ENCODE results near the gene TMEM182. TPM values are rescaled to one million over a fixed set of nuclear protein-coding genes. Genes with fewer than 3 reads are reported as not detected.

The TMEM182 gene
- total RNA-seq, 1 experiment from 2014 or later: 6.5 TPM

DNA sequence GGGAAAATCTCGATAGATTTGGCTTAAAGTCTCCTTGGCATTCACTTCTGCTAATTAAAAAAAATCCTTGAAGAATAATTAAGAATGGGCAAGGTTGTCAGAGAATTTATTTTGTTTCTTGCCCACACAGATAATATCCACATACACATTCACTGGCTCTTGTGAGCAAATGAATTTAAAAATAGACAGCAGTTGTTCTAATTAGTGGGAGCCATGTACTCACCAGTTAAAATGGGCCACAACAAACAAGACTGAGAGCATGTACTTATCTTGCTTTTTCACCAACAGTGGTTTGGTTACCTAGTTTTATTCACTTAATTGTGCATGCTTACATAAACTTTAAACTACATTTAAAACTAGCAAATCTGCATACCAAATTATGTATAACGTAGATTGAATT, 53.5 kb downstream of the TMEM182 start:
- ATAC-seq: no peak
- H3K9ac ChIP-seq (ENCODE audit: low read length): no peak overlapping the region
- no peaks in the 10 kb centered on the region for H3K9me2 ChIP-seq (replicated peaks; ENCODE audit: low read length)
- H3K36me3 ChIP-seq (ENCODE audit: low read depth, low read length): no peaks in the 10 kb centered on the region
- no peaks in the 10 kb centered on the region for H4K20me1 ChIP-seq (ENCODE audit: low read length)
- CTCF ChIA-PET: no interaction called here
- DNase-seq: no peak
- TF ChIP-seq EZH2phosphoT487 (IDR thresholded peaks at IDR 0.05; ENCODE audit: borderline replicate concordance, low read length) (no peak), EZH2 (IDR thresholded peaks at IDR 0.05; ENCODE audit: low read length, unreplicated experiment) (no peak)
- TF ChIP-seq, protein P1, sequence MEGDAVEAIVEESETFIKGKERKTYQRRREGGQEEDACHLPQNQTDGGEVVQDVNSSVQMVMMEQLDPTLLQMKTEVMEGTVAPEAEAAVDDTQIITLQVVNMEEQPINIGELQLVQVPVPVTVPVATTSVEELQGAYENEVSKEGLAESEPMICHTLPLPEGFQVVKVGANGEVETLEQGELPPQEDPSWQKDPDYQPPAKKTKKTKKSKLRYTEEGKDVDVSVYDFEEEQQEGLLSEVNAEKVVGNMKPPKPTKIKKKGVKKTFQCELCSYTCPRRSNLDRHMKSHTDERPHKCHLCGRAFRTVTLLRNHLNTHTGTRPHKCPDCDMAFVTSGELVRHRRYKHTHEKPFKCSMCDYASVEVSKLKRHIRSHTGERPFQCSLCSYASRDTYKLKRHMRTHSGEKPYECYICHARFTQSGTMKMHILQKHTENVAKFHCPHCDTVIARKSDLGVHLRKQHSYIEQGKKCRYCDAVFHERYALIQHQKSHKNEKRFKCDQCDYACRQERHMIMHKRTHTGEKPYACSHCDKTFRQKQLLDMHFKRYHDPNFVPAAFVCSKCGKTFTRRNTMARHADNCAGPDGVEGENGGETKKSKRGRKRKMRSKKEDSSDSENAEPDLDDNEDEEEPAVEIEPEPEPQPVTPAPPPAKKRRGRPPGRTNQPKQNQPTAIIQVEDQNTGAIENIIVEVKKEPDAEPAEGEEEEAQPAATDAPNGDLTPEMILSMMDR (conservative IDR thresholded peaks at IDR 0.05; ENCODE audit: low read depth, low read length): no peak
- no TSS peak for BruUV-seq (replicated peaks)
- intact Hi-C loops (cut with micrococcal nuclease): no loop called here
- H2AFZ ChIP-seq (ENCODE audit: low read length): no peak overlapping the region
- H3K27ac ChIP-seq (ENCODE audit: low read length): no peak overlapping the region
- H3K4me2 ChIP-seq (ENCODE audit: low read length): no peak overlapping the region
- POLR2A ChIA-PET (ENCODE audit: unreplicated experiment): no interaction called here
- H3K9me3 ChIP-seq (ENCODE audit: low read length): no peaks in the 10 kb centered on the region
- no peaks in the 10 kb centered on the region for H3F3A ChIP-seq (ENCODE audit: low read length, unreplicated experiment)
- no peaks in the 10 kb centered on the region for H3K4me1 ChIP-seq (ENCODE audit: insufficient read depth, low read length)
- no peaks in the 10 kb centered on the region for H3K79me2 ChIP-seq (ENCODE audit: low read length)
- H3K4me3 ChIP-seq (ENCODE audit: low read length): no peak overlapping the region
- no peaks in the 10 kb centered on the region for H3K27me3 ChIP-seq (ENCODE audit: low read length)

DNA sequence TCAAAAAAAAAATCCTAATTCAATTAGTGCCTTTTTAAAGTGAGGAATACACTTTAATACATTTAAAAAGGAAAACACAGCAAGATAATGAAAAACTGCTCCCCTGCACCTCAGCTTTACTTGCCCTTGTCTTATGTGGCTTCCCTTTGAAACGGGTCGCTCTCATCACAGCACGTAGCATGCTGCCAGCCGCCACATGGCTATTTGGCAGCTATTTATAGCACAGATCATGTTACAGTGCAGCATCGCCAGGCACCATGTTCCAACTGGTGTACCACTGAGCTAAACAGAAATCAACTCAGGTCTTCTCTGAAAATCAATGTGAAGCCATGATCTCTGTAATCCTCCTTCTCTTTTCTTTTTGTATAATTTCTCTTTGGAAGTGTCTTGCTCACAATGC, 65.1 kb downstream of the TMEM182 start:
- BruUV-seq (replicated peaks): no TSS peak
- Histone ChIP-seq H3K79me2 (ENCODE audit: low read length) (no peaks in the 10 kb centered on the region), H2AFZ (ENCODE audit: low read length) (no peak overlapping the region), H3K27me3 (ENCODE audit: low read length) (no peaks in the 10 kb centered on the region), H3K9me3 (ENCODE audit: low read length) (no peaks in the 10 kb centered on the region), H3K9me2 (replicated peaks; ENCODE audit: low read length) (no peaks in the 10 kb centered on the region), H4K20me1 (ENCODE audit: low read length) (no peaks in the 10 kb centered on the region), H3K4me2 (ENCODE audit: low read length) (no peak overlapping the region), H3K9ac (ENCODE audit: low read length) (no peak overlapping the region), H3K36me3 (ENCODE audit: low read depth, low read length) (no peaks in the 10 kb centered on the region), H3K27ac (ENCODE audit: low read length) (no peak overlapping the region), H3K4me1 (ENCODE audit: insufficient read depth, low read length) (no peaks in the 10 kb centered on the region), H3K4me3 (ENCODE audit: low read length) (no peak overlapping the region), H3F3A (ENCODE audit: low read length, unreplicated experiment) (no peaks in the 10 kb centered on the region)
- no peak for DNase-seq
- ChIA-PET CTCF (no interaction called here), POLR2A (ENCODE audit: unreplicated experiment) (no interaction called here)
- intact Hi-C loops (cut with micrococcal nuclease): no loop called here
- TF ChIP-seq, protein P1 (conservative IDR thresholded peaks at IDR 0.05; ENCODE audit: low read depth, low read length): no peak
- TF ChIP-seq EZH2 (IDR thresholded peaks at IDR 0.05; ENCODE audit: low read length, unreplicated experiment) (no peak), EZH2phosphoT487 (IDR thresholded peaks at IDR 0.05; ENCODE audit: borderline replicate concordance, low read length) (no peak)
- no peak for ATAC-seq

DNA sequence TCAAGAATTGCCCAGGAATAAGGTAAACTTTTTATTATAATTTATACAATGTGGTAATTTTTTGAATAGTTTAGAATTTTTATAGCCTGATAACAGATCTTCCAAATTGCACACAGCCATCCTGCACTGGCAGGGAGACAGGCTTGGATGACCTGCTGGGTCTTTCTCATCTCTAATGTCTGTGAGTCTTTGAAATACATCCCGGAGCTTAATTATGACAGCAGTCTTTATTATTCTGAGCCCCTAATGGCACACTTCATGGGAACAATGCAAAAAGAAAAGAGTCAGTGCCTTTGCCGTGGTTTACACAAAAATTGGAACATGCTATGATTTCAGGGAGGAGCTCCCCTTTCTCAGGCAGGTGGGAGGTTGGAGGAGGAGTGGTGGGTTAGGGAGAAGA, 71.0 kb downstream of the TMEM182 start:
- H3K36me3 ChIP-seq (ENCODE audit: low read depth, low read length): no peaks in the 10 kb centered on the region
- CTCF ChIA-PET: no interaction called here

More for the DNA sequence above, 71.0 kb downstream of the TMEM182 start:
- ATAC-seq: no peak
- Histone ChIP-seq H3K27me3 (ENCODE audit: low read length) (no peaks in the 10 kb centered on the region), H3K27ac (ENCODE audit: low read length) (no peak overlapping the region), H3F3A (ENCODE audit: low read length, unreplicated experiment) (no peaks in the 10 kb centered on the region), H4K20me1 (ENCODE audit: low read length) (no peaks in the 10 kb centered on the region), H3K79me2 (ENCODE audit: low read length) (no peaks in the 10 kb centered on the region), H3K9me3 (ENCODE audit: low read length) (no peaks in the 10 kb centered on the region), H3K9ac (ENCODE audit: low read length) (no peak overlapping the region), H3K9me2 (replicated peaks; ENCODE audit: low read length) (no peaks in the 10 kb centered on the region), H3K4me1 (ENCODE audit: insufficient read depth, low read length) (no peaks in the 10 kb centered on the region), H2AFZ (ENCODE audit: low read length) (no peak overlapping the region), H3K4me2 (ENCODE audit: low read length) (no peak overlapping the region), H3K4me3 (ENCODE audit: low read length) (no peak overlapping the region)
- BruUV-seq (replicated peaks): no TSS peak
- no peak for TF ChIP-seq EZH2phosphoT487 (IDR thresholded peaks at IDR 0.05; ENCODE audit: borderline replicate concordance, low read length)
- TF ChIP-seq, protein P1 (conservative IDR thresholded peaks at IDR 0.05; ENCODE audit: low read depth, low read length): no peak
- no peak for TF ChIP-seq EZH2 (IDR thresholded peaks at IDR 0.05; ENCODE audit: low read length, unreplicated experiment)
- no peak for DNase-seq
- POLR2A ChIA-PET (ENCODE audit: unreplicated experiment): no interaction called here
- intact Hi-C loops (cut with micrococcal nuclease): no loop called here

Measured in PC-3 (cell line).